GM21515 (cell line): ENCODE results near the gene MERTK.

Source experiments
- ATAC-seq: cut with Tn5 transposase; IDR thresholded peaks from one replicate; pipeline ENCODE4 v1.9.1; 2021; ENCODE audit not compliant: unreplicated experiment

The MERTK gene

GRCh38 chr2:112005406-112006075 is 107.1 kb downstream of the MERTK start:
- no peak for ATAC-seq

GRCh38 chr2:112006076-112006410 is 107.6 kb downstream of the MERTK start:
- ATAC-seq = no peak

GRCh38 chr2:112007493-112007892 is 109.1 kb downstream of the MERTK start:
- no peak for ATAC-seq

GRCh38 chr2:112008910-112009485 is 110.6 kb downstream of the MERTK start:
- no peak for ATAC-seq

GRCh38 chr2:112010751-112011150 is 112.3 kb downstream of the MERTK start:
- ATAC-seq = no peak

GRCh38 chr2:112012556-112012955 is 114.1 kb downstream of the MERTK start:
- no peak for ATAC-seq

- ATAC-seq = no peak
Observed at GRCh38 chr2:112018846-112019245, 120.4 kb downstream of the MERTK start.

GRCh38 chr2:112019569-112019982 is 121.2 kb downstream of the MERTK start:
- no peak for ATAC-seq

- no peak for ATAC-seq
Observed at GRCh38 chr2:112020561-112020960, 122.2 kb downstream of the MERTK start.

GRCh38 chr2:112021290-112021689 is 122.9 kb downstream of the MERTK start:
- ATAC-seq = no peak

GRCh38 chr2:112021781-112022231 is 123.4 kb downstream of the MERTK start:
- no peak for ATAC-seq

- no peak for ATAC-seq
Observed at GRCh38 chr2:112023707-112024106, 125.3 kb downstream of the MERTK start.

- ATAC-seq = no peak
Observed at GRCh38 chr2:112024231-112024630, 125.8 kb downstream of the MERTK start.

GRCh38 chr2:112024896-112025491 is 126.6 kb downstream of the MERTK start:
- ATAC-seq = no peak

GRCh38 chr2:112026509-112026908 is 128.1 kb downstream of the MERTK start:
- ATAC-seq = no peak

GRCh38 chr2:112027767-112028166 is 129.4 kb downstream of the MERTK start:
- ATAC-seq = no peak

GRCh38 chr2:112029164-112029563 is 130.8 kb downstream of the MERTK start:
- ATAC-seq = no peak

GRCh38 chr2:112031473-112032223 is 133.2 kb downstream of the MERTK start:
- no peak for ATAC-seq

- ATAC-seq = no peak
Observed at GRCh38 chr2:112032224-112032586, 133.8 kb downstream of the MERTK start.

GRCh38 chr2:112032689-112033465 is 134.5 kb downstream of the MERTK start:
- no peak for ATAC-seq

- ATAC-seq = no peak
Observed at GRCh38 chr2:112033600-112033999, 135.2 kb downstream of the MERTK start.
